Smooth muscle cell (in vitro differentiated cells): ENCODE results near the gene MYO1D. TPM values are rescaled to one million over a fixed set of nuclear protein-coding genes. Genes with fewer than 3 reads are reported as not detected.
A peak's percentile ranks its signal among the peaks of the same experiment; 100 is the strongest.

Source experiments
- DNase-seq: peaks from one replicate; lab custom pipeline; 2025; ENCODE audit not compliant: unreplicated experiment; lab: John Stamatoyannopoulos, UW
- H2AFZ ChIP-seq: fragments of 200-600 bp; sonication (generic); 2 replicates; pipeline ENCODE4 v1.6.0; 2016; ENCODE audit warnings: antibody characterized with exemption, low read depth, mild to moderate bottlenecking
- H3F3A ChIP-seq: fragments of 200-600 bp; sonication (generic); 2 replicates; pipeline ENCODE4 v1.6.0; 2017; ENCODE audit warnings: antibody characterized with exemption, low read depth
- H3K27ac ChIP-seq: fragments of 200-600 bp; sonication (generic); 2 replicates; pipeline ENCODE4 v1.5.1; 2016; ENCODE audit warnings: low read depth, mild to moderate bottlenecking
- H3K27me3 ChIP-seq: fragments of 200-600 bp; sonication (generic); 2 replicates; pipeline ENCODE4 v1.6.1; 2016; ENCODE audit warnings: low read depth, mild to moderate bottlenecking
- H3K36me3 ChIP-seq: fragments of 200-600 bp; sonication (generic); 2 replicates; pipeline ENCODE4 v1.5.1; 2016; ENCODE audit warnings: low read depth
- H3K4me1 ChIP-seq: fragments of 200-600 bp; sonication (generic); 2 replicates; pipeline ENCODE4 v1.5.1; 2016; ENCODE audit warnings: low read depth
- H3K4me2 ChIP-seq: fragments of 200-600 bp; sonication (generic); 2 replicates; pipeline ENCODE4 v1.6.0; 2016; ENCODE audit warnings: mild to moderate bottlenecking
- H3K4me3 ChIP-seq: fragments of 200-600 bp; sonication (generic); 2 replicates; pipeline ENCODE4 v1.5.1; 2016; ENCODE audit warnings: mild to moderate bottlenecking
- H3K79me2 ChIP-seq: fragments of 200-600 bp; sonication (generic); 2 replicates; pipeline ENCODE4 v1.6.0; 2016; ENCODE audit warnings: low read depth, mild to moderate bottlenecking
- H3K9ac ChIP-seq: fragments of 200-600 bp; sonication (generic); 2 replicates; pipeline ENCODE4 v1.6.0; 2016; ENCODE audit warnings: low read depth
- H3K9me3 ChIP-seq: fragments of 200-600 bp; sonication (generic); replicated peaks from 2 replicates; pipeline ENCODE4 v1.5.1; 2016; ENCODE audit warnings: low read depth
- H4K20me1 ChIP-seq: fragments of 200-600 bp; sonication (generic); 2 replicates; pipeline ENCODE4 v1.6.0; 2016; ENCODE audit warnings: low read depth
- CTCF ChIP-seq: fragments of 200-600 bp; sonication (generic); IDR thresholded peaks from 2 replicates; pipeline ENCODE4 v1.5.1; 2017; ENCODE audit warnings: borderline replicate concordance, mild to moderate bottlenecking, antibody characterized with exemption; ENCODE audit not compliant: insufficient read depth, poor library complexity, severe bottlenecking
- WGBS: methylation state at CpG from one replicate; pipeline ENCODE4 v1.1.7; 2016; ENCODE audit warnings: low lambda C conversion rate; 5-methylcytosine and 5-hydroxymethylcytosine counted together
- polyA plus RNA-seq: library from polyadenylated mRNA; unstranded; fragments of >200 nt; fragmentation: Nextera tagmentation; extraction: Ambion mirVana; gene quantifications from 2 replicates; pipeline ENCODE4 v1.2.1, GENCODE V29; 2016
- total RNA-seq: library from RNA; depleted of rRNA; stranded (reverse); fragments of >200 nt; gene quantifications from 2 replicates; pipeline ENCODE4 v1.2.3, GENCODE V29; 2014

MYO1D gene
- total and polyA plus RNA-seq, 2 experiments from 2014 or later, result 13.9 to 35.7 TPM

- no peak overlapping the region for H3K9ac ChIP-seq
- peaks cover 89% of the 10 kb centered on the region for H3K79me2 ChIP-seq
- peaks cover 12% of the 10 kb centered on the region for H3K4me1 ChIP-seq
- H3K9me3 ChIP-seq, result no peaks in the 10 kb centered on the region
- H4K20me1 ChIP-seq, result peaks cover 97% of the 10 kb centered on the region
- H2AFZ ChIP-seq, result no peak overlapping the region
- DNase-seq, result no peak
- no peak overlapping the region for H3K4me3 ChIP-seq
- H3K27ac ChIP-seq, result no peak overlapping the region
- H3K36me3 ChIP-seq, result peaks cover 16% of the 10 kb centered on the region
- TF ChIP-seq CTCF, result no peak
- H3K4me2 ChIP-seq, result no peak overlapping the region
- no peaks in the 10 kb centered on the region for H3F3A ChIP-seq
- WGBS, result 99% methylated on average over 5 of the region's 5 CpGs
- no peaks in the 10 kb centered on the region for H3K27me3 ChIP-seq
Measured at GRCh38 chr17:32449963-32450362, 427.0 kb downstream of the MYO1D start.

GRCh38 chr17:32446949-32447348 lies 430.0 kb downstream of the MYO1D start:
- no peak overlapping the region for H3K4me3 ChIP-seq
- peaks cover 5% of the 10 kb centered on the region for H3K36me3 ChIP-seq
- WGBS, result 96% methylated on average over 2 of the region's 2 CpGs
- H3K9me3 ChIP-seq, result no peaks in the 10 kb centered on the region
- H3K27ac ChIP-seq, result no peak overlapping the region
- no peak overlapping the region for H3K4me2 ChIP-seq
- no peak for TF ChIP-seq CTCF
- H2AFZ ChIP-seq, result no peak overlapping the region
- peaks cover 70% of the 10 kb centered on the region for H3K79me2 ChIP-seq
- H3K9ac ChIP-seq, result no peak overlapping the region
- peaks cover 67% of the 10 kb centered on the region for H4K20me1 ChIP-seq
- H3F3A ChIP-seq, result no peaks in the 10 kb centered on the region
- peaks cover 12% of the 10 kb centered on the region for H3K4me1 ChIP-seq
- DNase-seq, result no peak
- H3K27me3 ChIP-seq, result no peaks in the 10 kb centered on the region

- Histone ChIP-seq H3K4me3 (peak overlapping the region; percentile 77), H3K79me2 (peaks cover 60% of the 10 kb centered on the region), H3K4me2 (peak overlapping the region; percentile 88), H4K20me1 (peaks cover 57% of the 10 kb centered on the region), H3K9me3 (no peaks in the 10 kb centered on the region), H3F3A (no peaks in the 10 kb centered on the region), H3K4me1 (peaks cover 12% of the 10 kb centered on the region), H3K9ac (peak overlapping the region; percentile 98), H3K27me3 (no peaks in the 10 kb centered on the region), H3K36me3 (no peaks in the 10 kb centered on the region), H3K27ac (peak overlapping the region; percentile 99), H2AFZ (no peak overlapping the region)
- no peak for TF ChIP-seq CTCF
- WGBS, result 52% methylated on average over 2 of the region's 2 CpGs
- no peak for DNase-seq
Measured at GRCh38 chr17:32445971-32446370, 431.0 kb downstream of the MYO1D start.

GRCh38 chr17:32445497-32445896 lies 431.4 kb downstream of the MYO1D start:
- DNase-seq, result no peak
- Histone ChIP-seq H3K36me3 (no peaks in the 10 kb centered on the region), H3K4me1 (peaks cover 12% of the 10 kb centered on the region), H3K4me3 (peak overlapping the region; percentile 77), H3K27me3 (no peaks in the 10 kb centered on the region), H3K27ac (peak overlapping the region; percentile 99), H3F3A (no peaks in the 10 kb centered on the region), H3K9me3 (no peaks in the 10 kb centered on the region), H3K4me2 (peak overlapping the region; percentile 88), H3K79me2 (peaks cover 56% of the 10 kb centered on the region), H2AFZ (no peak overlapping the region), H4K20me1 (peaks cover 52% of the 10 kb centered on the region), H3K9ac (peak overlapping the region; percentile 98)
- TF ChIP-seq CTCF, result no peak
- 21% methylated on average over 6 of the region's 6 CpGs for WGBS
